GM12892 (cell line): ENCODE results near the gene MUC3A.
"Not testable (repeated sequence)": the region's sequence is repeated elsewhere in the genome, so short reads cannot be mapped to it uniquely, and the experiment has no call there.

Experiments
- DNase-seq: peaks from one replicate; pipeline ENCODE4 v3.0.0; 2011; ENCODE audit not compliant: insufficient read length
- FAIRE-seq: peaks from 2 replicates; lab custom pipeline; 2011; peaks lifted over from hg19 to GRCh38; lab: Jason Lieb, UNC
- POLR2A ChIP-seq: IDR thresholded peaks from 2 replicates; pipeline ENCODE4 v1.6.1; 2011; ENCODE audit warnings: low read depth, low read length, control low read depth
- POLR2AphosphoS5 ChIP-seq: IDR thresholded peaks from 2 replicates; pipeline ENCODE4 v1.6.1; 2011; ENCODE audit warnings: low read depth, low read length, control low read depth
- TAF1 ChIP-seq: IDR thresholded peaks from 2 replicates; pipeline ENCODE4 v1.6.1; 2011; ENCODE audit warnings: low read depth, mild to moderate bottlenecking, control low read depth, low read length, borderline replicate concordance

The MUC3A gene

DNA sequence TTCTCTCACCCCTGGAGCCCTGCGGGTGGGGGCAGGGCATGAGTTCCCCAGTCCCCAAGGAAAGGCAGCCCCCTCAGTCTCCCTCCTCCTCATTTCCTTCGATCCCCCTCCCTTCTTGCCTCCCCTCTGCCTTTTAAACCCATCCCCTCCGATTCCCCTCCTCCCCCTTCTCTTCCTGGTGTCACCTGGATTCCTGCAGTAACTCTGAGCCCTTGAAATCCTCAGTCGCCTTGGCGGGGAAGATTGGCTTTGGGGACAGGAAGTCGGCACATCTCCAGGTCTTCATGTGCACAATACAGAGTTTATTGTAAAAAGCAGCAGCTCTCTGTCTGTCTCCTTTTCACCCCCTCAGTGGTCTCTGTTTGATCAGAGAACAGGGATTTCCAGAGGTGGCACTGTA is 18.7 kb downstream of the MUC3A start:
- no peak for DNase-seq

DNA sequence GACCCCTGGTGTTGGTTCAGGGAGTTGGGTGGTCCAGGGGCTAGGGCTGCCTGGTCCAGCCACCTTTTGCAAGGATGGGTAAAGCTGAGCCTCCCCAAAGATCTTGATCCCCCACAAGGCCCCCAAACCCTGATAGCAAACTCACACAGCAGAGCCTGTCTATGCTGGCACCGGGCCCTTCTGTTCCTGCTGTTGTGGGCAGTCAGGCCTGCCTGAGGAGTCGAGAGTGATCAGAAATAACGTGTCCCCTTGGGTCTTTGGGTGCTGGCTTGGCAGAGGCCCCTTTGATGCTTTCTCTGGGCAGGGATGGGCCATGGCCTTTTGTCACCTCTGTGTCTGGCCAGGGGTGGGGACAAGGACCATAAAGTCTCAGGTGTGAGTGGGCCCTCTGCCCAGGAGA is 19.3 kb downstream of the MUC3A start:
- TF ChIP-seq TAF1 (no peak), POLR2AphosphoS5 (no peak), POLR2A (no peak)

More for the DNA sequence above, 18.7 kb downstream of the MUC3A start:
- no peak for FAIRE-seq
- TF ChIP-seq POLR2A, result no peak
- no peak for TF ChIP-seq POLR2AphosphoS5
- TF ChIP-seq TAF1, result no peak

DNA sequence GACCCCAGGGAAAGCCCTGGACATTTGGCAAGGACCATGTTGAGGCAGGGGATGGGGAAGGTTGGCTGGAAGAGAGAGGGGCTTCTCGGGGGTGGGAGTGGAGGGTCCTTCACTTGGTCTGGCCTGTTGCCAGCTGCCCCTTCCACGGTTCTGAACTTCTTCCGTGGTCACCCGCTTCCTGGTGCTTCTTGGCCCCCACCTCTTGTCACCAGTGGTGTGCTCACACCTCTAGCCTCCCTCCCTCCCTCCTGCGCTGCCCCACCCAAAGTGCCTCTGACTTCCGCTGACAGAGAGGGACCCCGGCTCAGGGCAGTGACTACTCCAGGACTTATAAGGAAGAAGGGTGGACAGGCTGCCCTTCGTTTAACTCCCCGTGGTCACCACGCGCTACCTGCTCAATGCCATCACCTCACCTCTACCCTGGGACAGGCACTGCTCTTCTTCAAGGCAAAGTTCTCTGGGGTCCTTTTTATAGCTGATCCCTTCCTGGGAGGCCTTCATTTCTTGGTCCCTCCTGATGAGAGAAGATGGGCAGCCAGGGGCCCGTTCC is 19.8 kb downstream of the MUC3A start, which contains the start of gene MUC12:
Gene MUC12 (plus strand): TSS at position 500 of the 550 bp plus-strand sequence. CDS start 58 bp downstream, outside the sequence.
- FAIRE-seq (no peak), DNase-seq (no peak)
- TF ChIP-seq TAF1 (no peak), POLR2A (no peak), POLR2AphosphoS5 (no peak)

More for the DNA sequence above, 19.3 kb downstream of the MUC3A start:
- FAIRE-seq (no peak), DNase-seq (no peak)

DNA sequence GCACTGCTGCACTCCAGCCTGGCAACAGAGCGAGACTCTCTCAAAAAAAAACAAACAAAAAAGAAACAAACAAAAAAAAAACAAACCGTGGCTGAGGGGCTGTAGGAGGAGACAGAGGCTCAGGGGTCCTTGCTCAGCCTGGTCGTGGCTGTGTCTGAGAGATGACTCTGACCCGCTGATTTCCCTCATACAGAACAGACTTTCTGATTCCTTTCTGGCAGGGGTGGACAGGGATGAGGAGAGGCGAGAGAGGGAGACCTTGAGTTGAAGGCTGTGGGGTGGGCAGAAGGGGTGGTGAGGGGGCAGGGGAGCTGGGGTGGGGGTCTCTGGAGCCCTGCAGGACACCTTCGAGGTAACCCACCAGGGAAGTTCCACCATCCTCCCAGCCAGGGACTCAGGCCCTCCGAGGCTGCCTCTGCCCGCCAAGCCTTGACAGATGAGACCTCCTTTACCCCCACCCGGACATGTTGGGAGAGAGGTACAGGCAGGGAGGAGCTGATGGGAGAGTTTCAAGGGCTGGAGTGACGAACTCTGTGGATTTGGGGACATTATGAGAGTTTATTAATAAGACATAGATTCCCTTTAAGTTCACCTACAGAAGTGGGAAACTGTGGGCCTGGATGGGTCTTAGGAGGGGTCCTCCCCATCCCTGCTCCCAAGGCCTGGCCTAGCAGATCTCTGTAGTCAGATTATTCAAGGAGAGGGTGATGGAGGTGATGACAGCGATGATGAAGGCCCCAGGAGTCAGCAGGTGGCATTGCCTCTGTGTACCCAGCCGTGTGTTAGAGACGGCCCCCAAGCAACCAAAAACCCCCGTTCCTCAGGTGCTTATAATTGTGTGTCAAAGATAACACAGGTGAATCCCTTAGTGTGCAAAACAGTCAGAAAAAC is 22.0 kb downstream of the MUC3A start:
- TF ChIP-seq TAF1 (no peak), POLR2AphosphoS5 (no peak), POLR2A (no peak)
- FAIRE-seq, result no peak

DNA sequence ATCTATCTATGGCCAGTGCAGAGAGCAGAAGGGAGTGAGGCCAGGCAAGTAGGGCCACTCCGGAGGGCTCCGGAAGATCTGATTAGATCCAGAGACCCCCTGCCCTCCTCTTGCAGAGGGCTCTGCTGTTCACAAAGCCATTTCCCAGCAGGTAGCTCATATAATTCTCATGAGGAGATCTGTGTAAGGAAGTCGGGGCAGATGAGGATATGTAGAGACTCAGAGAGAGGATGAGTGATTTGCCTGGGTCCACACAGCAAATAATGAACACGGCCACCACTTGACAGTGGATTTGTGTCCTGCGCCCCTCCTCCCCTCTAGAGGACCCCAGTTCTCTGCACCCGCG is 22.6 kb downstream of the MUC3A start:
- no peak for DNase-seq
- no peak for TF ChIP-seq TAF1
- TF ChIP-seq POLR2AphosphoS5, result no peak
- no peak for TF ChIP-seq POLR2A
- no peak for FAIRE-seq

More for the DNA sequence above, 22.0 kb downstream of the MUC3A start:
- no peak for DNase-seq

DNA sequence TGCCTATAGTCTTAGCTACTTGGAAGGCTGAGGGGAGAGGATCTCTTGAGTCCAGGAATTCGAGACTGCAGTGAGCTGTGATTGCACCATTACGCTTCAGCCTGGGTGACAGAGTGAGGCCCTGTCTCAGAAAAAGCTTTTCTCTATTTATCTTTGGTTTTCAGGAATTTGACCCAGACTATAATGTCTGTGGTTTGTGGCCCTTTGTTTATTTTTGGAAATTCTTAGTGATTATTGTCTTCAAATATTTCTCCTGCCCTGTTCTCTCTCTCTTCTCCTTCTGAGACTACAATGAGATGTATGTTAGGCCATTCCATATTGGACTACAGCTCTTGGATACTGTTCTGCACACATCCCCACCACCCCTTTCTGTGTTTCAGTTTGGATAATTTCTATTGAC is 24.7 kb downstream of the MUC3A start:
- DNase-seq (no peak), FAIRE-seq (no peak)
- TF ChIP-seq POLR2A (no peak), TAF1 (no peak), POLR2AphosphoS5 (no peak)

DNA sequence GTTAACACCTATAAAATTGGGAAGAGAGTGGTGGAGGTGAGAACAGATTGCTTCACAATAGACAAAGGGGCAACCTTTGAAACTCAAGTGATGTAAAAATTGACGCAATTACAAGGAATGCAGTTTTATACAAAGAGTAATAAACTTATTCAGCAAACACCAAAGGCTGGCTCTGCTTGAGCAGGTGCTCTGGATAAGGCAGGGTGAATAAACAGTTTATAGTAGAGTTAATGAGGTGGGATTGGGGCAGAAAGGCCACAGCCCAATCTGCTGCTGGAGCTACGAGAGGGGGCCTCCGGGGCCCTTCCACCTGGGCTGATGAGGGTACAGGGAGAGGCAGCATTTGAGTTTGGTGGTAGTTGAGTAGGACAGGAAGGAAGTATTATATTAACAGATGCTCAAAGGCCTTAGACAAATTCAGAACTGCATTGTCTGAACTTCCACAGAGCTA is 26.1 kb downstream of the MUC3A start:
- no peak for DNase-seq
- TF ChIP-seq POLR2A, result no peak
- no peak for TF ChIP-seq TAF1
- TF ChIP-seq POLR2AphosphoS5, result no peak
- no peak for FAIRE-seq

DNA sequence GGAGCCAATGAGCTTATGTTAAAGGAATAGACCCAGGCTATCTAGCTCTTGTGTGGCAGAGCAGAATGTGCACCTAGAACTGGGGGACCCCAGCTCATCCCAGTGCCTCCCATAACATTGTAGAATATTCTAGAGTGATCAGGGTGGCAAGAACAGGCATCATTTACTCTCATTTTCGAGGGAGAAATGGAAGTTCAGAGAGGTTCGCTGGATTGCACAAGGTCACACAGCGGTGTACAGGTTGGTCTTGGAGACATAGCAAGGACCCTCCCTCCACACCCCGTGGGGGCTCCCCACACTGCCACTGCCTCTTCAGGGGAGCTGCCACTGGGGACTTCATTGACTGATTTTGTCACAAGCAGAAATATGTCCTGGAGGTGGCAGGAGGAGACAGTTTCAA is 29.0 kb downstream of the MUC3A start:
- no peak for FAIRE-seq
- TF ChIP-seq TAF1, result no peak
- TF ChIP-seq POLR2AphosphoS5, result no peak
- no peak for TF ChIP-seq POLR2A

DNA sequence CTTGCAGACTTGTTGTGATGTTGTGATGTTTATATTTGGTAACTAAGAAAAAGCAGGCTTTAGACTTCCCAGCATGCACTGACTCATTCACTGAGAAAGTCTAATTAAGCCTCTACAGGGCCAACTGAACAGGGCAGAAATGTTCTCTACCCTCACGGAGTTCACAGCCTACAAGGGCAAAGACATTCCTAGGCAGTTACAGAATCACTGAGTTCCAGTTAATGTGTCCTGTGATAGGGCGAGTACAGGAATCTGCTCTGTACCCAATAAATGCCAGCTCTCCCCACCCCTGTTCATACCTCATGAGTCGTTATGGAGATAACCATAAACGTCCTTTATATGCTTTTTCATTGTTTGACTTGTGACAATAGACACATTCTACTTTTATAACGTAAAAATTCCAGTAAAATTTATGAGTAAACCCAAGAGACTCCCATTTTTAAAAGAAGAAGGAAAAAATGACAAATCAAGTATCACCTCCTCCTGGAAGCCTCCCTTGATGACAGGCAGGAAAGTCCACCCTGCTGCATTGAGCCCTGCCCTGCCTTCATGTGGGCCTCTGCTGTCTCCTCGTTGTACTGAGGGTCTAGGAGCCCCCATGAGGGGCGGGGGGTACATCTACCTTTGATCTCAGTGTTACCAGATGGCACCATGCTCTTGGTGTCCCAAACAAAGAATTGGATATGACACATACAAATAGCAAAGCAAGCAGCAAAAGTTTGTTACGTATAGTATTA is 34.3 kb downstream of the MUC3A start:
- TF ChIP-seq POLR2AphosphoS5 (no peak), TAF1 (no peak), POLR2A (no peak)
- no peak for FAIRE-seq
- DNase-seq, result no peak

More for the DNA sequence above, 29.0 kb downstream of the MUC3A start:
- no peak for DNase-seq

DNA sequence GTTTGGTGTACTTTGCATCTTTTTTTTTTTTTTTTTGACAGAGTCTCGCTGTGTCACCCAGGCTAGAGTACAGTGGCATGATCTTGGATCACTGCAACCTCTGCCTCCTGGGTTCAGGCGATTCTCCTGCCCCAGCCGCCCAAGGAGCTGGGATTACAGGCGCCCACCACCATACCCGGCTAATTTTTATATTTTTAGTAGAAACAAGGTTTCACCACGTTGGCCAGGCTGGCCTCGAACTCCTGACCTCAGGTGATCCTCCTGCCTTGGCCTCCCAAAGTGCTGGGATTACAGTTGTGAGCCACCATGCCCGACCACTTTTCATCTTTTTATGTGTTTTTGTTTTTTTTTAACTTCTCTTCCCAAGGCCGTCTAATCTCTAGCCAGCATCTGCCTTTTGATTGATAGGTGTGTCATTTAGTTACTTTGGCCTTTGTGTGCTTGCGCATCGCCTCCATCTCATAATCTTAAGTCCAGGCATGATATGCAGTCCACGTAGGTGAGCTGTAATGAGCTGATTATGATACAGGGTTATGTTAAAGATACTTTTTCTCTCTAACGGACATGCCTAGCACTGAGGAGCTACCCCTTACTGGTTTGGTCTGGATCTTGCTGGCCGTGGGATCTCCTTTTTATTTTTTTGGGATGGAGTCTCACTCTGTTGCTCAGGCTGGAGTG is 35.0 kb downstream of the MUC3A start:
- FAIRE-seq, result not testable (repeated sequence)

DNA sequence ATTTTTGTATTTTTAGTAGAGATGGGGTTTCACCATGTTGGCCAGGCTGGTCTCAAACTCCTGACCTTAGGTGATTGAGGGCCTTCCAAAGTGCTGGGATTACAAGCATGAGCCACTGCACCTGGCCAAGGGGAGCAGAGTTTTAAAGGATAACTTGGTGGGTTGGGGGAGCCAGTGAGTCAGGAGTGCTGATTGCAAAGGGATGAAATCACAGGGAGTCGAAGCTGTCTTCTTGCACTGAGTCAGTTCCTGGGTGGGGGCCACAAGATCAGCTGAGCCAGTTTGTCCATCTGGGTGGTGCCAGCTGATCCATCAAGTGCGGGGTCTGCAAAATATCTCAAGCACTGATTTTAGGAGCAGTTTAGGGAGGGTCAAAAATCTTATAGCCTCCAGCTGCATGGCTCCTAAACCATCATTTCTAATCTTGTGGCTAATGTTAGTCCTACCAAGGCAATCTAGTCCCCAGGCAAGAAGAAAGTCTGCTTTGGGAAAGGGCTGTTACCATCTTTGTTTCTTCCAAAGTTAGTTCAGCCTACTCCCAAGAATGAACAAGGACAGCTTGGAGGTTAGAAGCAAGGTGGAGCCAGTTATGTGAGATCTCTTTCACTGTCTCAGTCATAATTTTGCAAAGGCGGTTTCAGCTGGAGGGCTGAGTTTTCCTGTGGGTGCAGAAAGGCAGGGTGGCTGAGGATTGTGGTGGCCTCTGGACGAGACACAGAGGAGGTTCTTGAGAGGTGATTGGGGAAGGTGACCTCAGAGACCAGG is 35.9 kb downstream of the MUC3A start:
- FAIRE-seq, DNase-seq: not testable (repeated sequence)

More for the DNA sequence above, 35.0 kb downstream of the MUC3A start:
- DNase-seq, result not testable (repeated sequence)

DNA sequence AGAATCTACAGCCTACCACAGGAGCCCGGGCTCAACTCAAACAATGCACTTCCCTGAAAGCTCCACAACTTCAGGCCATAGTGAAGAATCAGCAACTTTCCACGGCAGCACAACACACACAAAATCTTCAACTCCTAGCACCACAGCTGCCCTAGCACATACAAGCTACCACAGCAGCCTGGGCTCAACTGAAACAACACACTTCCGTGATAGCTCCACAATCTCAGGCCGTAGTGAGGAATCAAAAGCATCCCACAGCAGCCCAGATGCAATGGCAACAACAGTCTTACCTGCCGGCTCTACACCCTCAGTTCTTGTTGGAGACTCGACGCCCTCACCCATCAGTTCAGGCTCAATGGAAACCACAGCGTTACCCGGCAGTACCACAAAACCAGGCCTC is 42.3 kb downstream of the MUC3A start:
- TF ChIP-seq POLR2AphosphoS5, result no peak
- no peak for TF ChIP-seq TAF1
- TF ChIP-seq POLR2A, result no peak
- FAIRE-seq, result no peak
- no peak for DNase-seq

DNA sequence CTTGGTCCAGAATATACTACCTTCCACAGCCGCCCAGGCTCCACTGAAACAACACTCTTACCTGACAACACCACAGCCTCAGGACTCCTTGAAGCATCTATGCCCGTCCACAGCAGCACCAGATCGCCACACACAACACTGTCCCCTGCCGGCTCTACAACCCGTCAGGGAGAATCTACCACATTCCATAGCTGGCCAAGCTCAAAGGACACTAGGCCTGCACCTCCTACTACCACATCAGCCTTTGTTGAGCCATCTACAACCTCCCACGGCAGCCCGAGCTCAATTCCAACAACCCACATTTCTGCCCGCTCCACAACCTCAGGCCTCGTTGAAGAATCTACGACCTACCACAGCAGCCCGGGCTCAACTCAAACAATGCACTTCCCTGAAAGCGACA is 42.9 kb downstream of the MUC3A start:
- not testable (repeated sequence) for DNase-seq, FAIRE-seq

DNA sequence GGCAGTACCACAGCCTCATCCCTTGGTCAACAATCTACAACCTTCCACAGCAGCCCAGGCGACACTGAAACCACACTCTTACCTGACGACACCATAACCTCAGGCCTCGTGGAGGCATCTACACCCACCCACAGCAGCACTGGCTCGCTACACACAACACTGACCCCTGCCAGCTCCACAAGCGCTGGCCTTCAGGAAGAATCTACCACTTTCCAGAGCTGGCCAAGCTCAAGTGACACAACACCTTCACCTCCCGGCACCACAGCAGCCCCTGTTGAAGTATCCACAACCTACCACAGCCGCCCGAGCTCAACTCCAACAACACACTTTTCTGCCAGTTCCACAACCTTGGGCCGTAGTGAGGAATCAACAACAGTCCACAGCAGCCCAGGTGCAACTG is 45.3 kb downstream of the MUC3A start:
- not testable (repeated sequence) for FAIRE-seq, DNase-seq

DNA sequence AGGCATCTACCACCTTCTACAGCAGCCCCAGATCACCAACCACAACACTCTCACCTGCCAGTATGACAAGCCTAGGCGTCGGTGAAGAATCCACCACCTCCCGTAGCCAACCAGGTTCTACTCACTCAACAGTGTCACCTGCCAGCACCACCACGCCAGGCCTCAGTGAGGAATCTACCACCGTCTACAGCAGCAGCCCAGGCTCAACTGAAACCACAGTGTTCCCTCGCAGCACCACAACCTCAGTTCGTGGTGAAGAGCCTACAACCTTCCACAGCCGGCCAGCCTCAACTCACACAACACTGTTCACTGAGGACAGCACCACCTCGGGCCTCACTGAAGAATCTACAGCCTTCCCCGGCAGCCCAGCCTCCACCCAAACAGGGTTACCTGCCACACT is 49.2 kb downstream of the MUC3A start:
- DNase-seq, FAIRE-seq: not testable (repeated sequence)

DNA sequence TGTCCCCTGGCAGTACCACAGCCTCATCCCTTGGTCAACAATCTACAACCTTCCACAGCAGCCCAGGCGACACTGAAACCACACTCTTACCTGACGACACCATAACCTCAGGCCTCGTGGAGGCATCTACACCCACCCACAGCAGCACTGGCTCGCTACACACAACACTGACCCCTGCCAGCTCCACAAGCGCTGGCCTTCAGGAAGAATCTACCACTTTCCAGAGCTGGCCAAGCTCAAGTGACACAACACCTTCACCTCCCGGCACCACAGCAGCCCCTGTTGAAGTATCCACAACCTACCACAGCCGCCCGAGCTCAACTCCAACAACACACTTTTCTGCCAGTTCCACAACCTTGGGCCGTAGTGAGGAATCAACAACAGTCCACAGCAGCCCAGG is 50.0 kb downstream of the MUC3A start:
- not testable (repeated sequence) for FAIRE-seq

DNA sequence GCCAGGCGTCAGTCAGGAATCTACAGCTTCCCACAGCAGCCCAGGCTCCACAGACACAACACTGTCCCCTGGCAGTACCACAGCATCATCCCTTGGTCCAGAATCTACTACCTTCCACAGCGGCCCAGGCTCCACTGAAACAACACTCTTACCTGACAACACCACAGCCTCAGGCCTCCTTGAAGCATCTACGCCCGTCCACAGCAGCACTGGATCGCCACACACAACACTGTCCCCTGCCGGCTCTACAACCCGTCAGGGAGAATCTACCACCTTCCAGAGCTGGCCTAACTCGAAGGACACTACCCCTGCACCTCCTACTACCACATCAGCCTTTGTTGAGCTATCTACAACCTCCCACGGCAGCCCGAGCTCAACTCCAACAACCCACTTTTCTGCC is 50.7 kb downstream of the MUC3A start:
- DNase-seq, FAIRE-seq: not testable (repeated sequence)

More for the DNA sequence above, 50.0 kb downstream of the MUC3A start:
- not testable (repeated sequence) for DNase-seq
